ENCODE measurements around the gene IGFBP4.

DNA sequence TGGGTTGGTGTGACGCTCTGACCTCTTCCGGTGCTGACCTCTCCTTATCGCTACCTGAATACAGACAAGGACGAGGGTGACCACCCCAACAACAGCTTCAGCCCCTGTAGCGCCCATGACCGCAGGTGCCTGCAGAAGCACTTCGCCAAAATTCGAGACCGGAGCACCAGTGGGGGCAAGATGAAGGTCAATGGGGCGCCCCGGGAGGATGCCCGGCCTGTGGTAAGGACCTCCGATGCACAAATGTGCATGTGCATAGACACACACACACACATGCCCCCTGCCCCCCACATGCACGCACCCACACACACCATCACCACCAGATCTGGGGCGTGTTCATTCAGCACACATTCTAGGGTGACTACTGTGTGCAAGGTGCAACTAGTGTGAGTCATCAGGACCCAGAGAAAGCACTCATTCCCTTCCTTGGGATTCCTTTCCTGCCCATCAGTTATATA lies 9.7 kb downstream of the IGFBP4 start:
- TF ChIP-seq, protein P1, sequence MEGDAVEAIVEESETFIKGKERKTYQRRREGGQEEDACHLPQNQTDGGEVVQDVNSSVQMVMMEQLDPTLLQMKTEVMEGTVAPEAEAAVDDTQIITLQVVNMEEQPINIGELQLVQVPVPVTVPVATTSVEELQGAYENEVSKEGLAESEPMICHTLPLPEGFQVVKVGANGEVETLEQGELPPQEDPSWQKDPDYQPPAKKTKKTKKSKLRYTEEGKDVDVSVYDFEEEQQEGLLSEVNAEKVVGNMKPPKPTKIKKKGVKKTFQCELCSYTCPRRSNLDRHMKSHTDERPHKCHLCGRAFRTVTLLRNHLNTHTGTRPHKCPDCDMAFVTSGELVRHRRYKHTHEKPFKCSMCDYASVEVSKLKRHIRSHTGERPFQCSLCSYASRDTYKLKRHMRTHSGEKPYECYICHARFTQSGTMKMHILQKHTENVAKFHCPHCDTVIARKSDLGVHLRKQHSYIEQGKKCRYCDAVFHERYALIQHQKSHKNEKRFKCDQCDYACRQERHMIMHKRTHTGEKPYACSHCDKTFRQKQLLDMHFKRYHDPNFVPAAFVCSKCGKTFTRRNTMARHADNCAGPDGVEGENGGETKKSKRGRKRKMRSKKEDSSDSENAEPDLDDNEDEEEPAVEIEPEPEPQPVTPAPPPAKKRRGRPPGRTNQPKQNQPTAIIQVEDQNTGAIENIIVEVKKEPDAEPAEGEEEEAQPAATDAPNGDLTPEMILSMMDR (IDR thresholded peaks at IDR 0.05), result no peak
- TF ChIP-seq EP300 (IDR thresholded peaks at IDR 0.05; ENCODE audit: low read depth) (no peak), POLR2A (IDR thresholded peaks at IDR 0.05) (no peak)
